Lung microvascular endothelial cell (primary cell): ENCODE measurements around the gene NT5C. TPM values are rescaled to one million over a fixed set of nuclear protein-coding genes. Genes with fewer than 3 reads are reported as not detected.
"Not testable (repeated sequence)": the region's sequence is repeated elsewhere in the genome, so short reads cannot be mapped to it uniquely, and the experiment has no call there.

ENCODE experiments used
- DNase-seq, 2 donors: peaks; one replicate each; pipeline versions ENCODE4 v3.0.0 to v3.0.0-alpha.2; 2010; ENCODE audit warnings: low read depth in 2 of 2
- total RNA-seq: library from RNA; depleted of rRNA; stranded (reverse); fragments of >200 nt; gene quantifications from 2 replicates; pipeline ENCODE4 v1.2.1, GENCODE V29; 2014

The NT5C gene
- total RNA-seq, 1 donor from 2014 or later, result 38.7 TPM

GRCh38 chr17:75144816-75145512 is 13.4 kb upstream of the NT5C start:
- DNase-seq, result no peak

GRCh38 chr17:75142236-75142971 is 10.9 kb upstream of the NT5C start:
- no peak for DNase-seq

GRCh38 chr17:75138519-75138918 is 7.0 kb upstream of the NT5C start:
- no peak for DNase-seq

- not testable (repeated sequence) for DNase-seq
Measured at GRCh38 chr17:75137762-75138161, 6.2 kb upstream of the NT5C start.

- no peak for DNase-seq
Measured at GRCh38 chr17:75135946-75136345, 4.4 kb upstream of the NT5C start.

- no peak for DNase-seq
Measured at GRCh38 chr17:75135452-75135851, 3.9 kb upstream of the NT5C start.

- DNase-seq, result not testable (repeated sequence)
Measured at GRCh38 chr17:75133607-75134347, 2.2 kb upstream of the NT5C start.

GRCh38 chr17:75133001-75133400 is 1.5 kb upstream of the NT5C start:
- no peak for DNase-seq

- not testable (repeated sequence) for DNase-seq
Measured at GRCh38 chr17:75132018-75133000, 767 bp upstream of the NT5C start.

- DNase-seq, result peak; percentile 50 to 78
Measured at GRCh38 chr17:75130632-75131277, 787 bp downstream of the NT5C start.

GRCh38 chr17:75130059-75130631 is 1.4 kb downstream of the NT5C start:
- DNase-seq, result no peak

- DNase-seq, result no peak
Measured at GRCh38 chr17:75129576-75129975, 2.0 kb downstream of the NT5C start.

GRCh38 chr17:75128694-75129505 is 2.6 kb downstream of the NT5C start:
- no peak for DNase-seq

GRCh38 chr17:75127936-75128335 is 3.6 kb downstream of the NT5C start:
- not testable (repeated sequence) for DNase-seq

- no peak for DNase-seq
Measured at GRCh38 chr17:75126954-75127353, 4.6 kb downstream of the NT5C start.

- DNase-seq, result peak in 1 of 2 donors; percentile 25
Measured at GRCh38 chr17:75125984-75126383, 5.6 kb downstream of the NT5C start.

GRCh38 chr17:75124819-75125162 is 6.8 kb downstream of the NT5C start:
- no peak for DNase-seq

- DNase-seq, result peak; percentile 70 to 84
Measured at GRCh38 chr17:75124041-75124818, 7.3 kb downstream of the NT5C start.

GRCh38 chr17:75118307-75118706 is 13.2 kb downstream of the NT5C start:
- no peak for DNase-seq
